HepG2 (cell line): Measurements from ENCODE around the gene CDH8. TPM values are rescaled to one million over a fixed set of nuclear protein-coding genes. Genes with fewer than 3 reads are reported as not detected.

Experiments used
- BHLHE40 ChIP-seq: IDR thresholded peaks from 2 replicates; pipeline ENCODE4 v1.6.1; 2011; ENCODE audit warnings: low read length, improper control_type of control experiment
- CENPX ChIP-seq: sonication (generic); formaldehyde crosslinking; IDR thresholded peaks from 2 replicates; pipeline ENCODE4 v1.9.0; 2021; ENCODE audit warnings: mild to moderate bottlenecking, missing genetic modification reagents, moderate library complexity
- HMGA1 ChIP-seq: sonication (generic); formaldehyde crosslinking; conservative IDR thresholded peaks from 2 replicates; pipeline ENCODE4 v1.4.0; 2020; ENCODE audit warnings: missing genetic modification reagents
- IKZF1 ChIP-seq: fragments of 450-650 bp; IDR thresholded peaks from 2 replicates; pipeline ENCODE4 v1.7.1; 2016
- NCOR1 ChIP-seq: fragments of 200-600 bp; sonication (generic); IDR thresholded peaks from 2 replicates; pipeline ENCODE4 v1.7.0; 2017; ENCODE audit warnings: antibody characterized with exemption, low read length, borderline replicate concordance
- ZBTB14 ChIP-seq: sonication (generic); formaldehyde crosslinking; IDR thresholded peaks from 2 replicates; pipeline ENCODE4 v1.4.0; 2020; ENCODE audit warnings: missing genetic modification reagents
- ZBTB49 ChIP-seq: sonication (generic); formaldehyde crosslinking; IDR thresholded peaks from 2 replicates; pipeline ENCODE4 v1.4.0; 2020; ENCODE audit warnings: missing genetic modification reagents, borderline replicate concordance
- ZNF326 ChIP-seq: sonication (generic); formaldehyde crosslinking; IDR thresholded peaks from 2 replicates; pipeline ENCODE4 v1.4.0; 2020; ENCODE audit warnings: missing genetic modification reagents, borderline replicate concordance
- ZNF512 ChIP-seq: sonication (generic); formaldehyde crosslinking; IDR thresholded peaks from 2 replicates; pipeline ENCODE4 v1.4.0; 2020; ENCODE audit warnings: mild to moderate bottlenecking, missing genetic modification reagents
- ZNF576 ChIP-seq: sonication (generic); formaldehyde crosslinking; IDR thresholded peaks from 2 replicates; pipeline ENCODE4 v1.4.0; 2020; ENCODE audit warnings: mild to moderate bottlenecking, missing genetic modification reagents
- ZNF740 ChIP-seq: sonication (generic); formaldehyde crosslinking; IDR thresholded peaks from 2 replicates; pipeline ENCODE4 v1.4.0; 2020; ENCODE audit warnings: missing genetic modification reagents
- polyA plus RNA-seq, 8 experiments: library from polyadenylated mRNA; depleted of rRNA in 3 of 8; stranded (reverse) in 7 of 8; unstranded in 1 of 8; fragments of >200 nt; fragmentation: Illumina TruSeq in 4 of 8; extraction: Trizol in 4 of 8; gene quantifications; 2 replicates each; pipeline versions ENCODE4 v1.2.1 to v1.2.3, GENCODE V29; 2011 to 2016; ENCODE audit warnings: low read depth in 4 of 8, missing spikeins in 1 of 8, mixed read lengths in 1 of 8; ENCODE audit not compliant: insufficient read depth in 1 of 8
- total RNA-seq, 5 experiments: library from RNA; depleted of rRNA; stranded (reverse); fragments of >200 nt; fragmentation: Illumina TruSeq; extraction: Trizol; gene quantifications; 2 replicates each; pipeline ENCODE4 v1.2.3, GENCODE V29; 2016; ENCODE audit warnings: low read depth in 1 of 5

CDH8 gene
- total and polyA plus RNA-seq, 2 of the 13 experiments (the other 11 are each of a cell fraction or from before 2014, with no cell fraction given), result not detected

GRCh38 chr16:61957075-61957855 lies 79.0 kb downstream of the CDH8 start (continued):
- TF ChIP-seq BHLHE40 (no peak), NCOR1 (no peak), ZNF512 (CRISPR knock-in tag) (no peak), IKZF1 (no peak), ZNF740 (CRISPR knock-in tag) (no peak), ZNF326 (CRISPR knock-in tag) (no peak), ZBTB49 (no peak), ZBTB14 (CRISPR knock-in tag) (no peak), ZNF576 (CRISPR knock-in tag) (no peak), CENPX (CRISPR knock-in tag) (no peak), HMGA1 (CRISPR knock-in tag) (no peak)
- TF ChIP-seq, all 625 proteins: peak for 0
